ENCODE data around the gene NUAK2.

NUAK2 gene

GRCh38 chr1:205287076-205287475 is 34.5 kb downstream of the NUAK2 start (continued):
- TF ChIP-seq ZNF148 (tag by site-specific recombination; IDR thresholded peaks at IDR 0.05; ENCODE audit: borderline replicate concordance), result no peak
- no peak for TF ChIP-seq SCRT1 (tag by site-specific recombination; IDR thresholded peaks at IDR 0.05; ENCODE audit: borderline replicate concordance)
- no peak for TF ChIP-seq ZFP41 (tag by site-specific recombination; IDR thresholded peaks at IDR 0.05; ENCODE audit: borderline replicate concordance)
- TF ChIP-seq MYNN (tag by site-specific recombination; IDR thresholded peaks at IDR 0.05; ENCODE audit: borderline replicate concordance), result no peak

GRCh38 chr1:205286335-205286950 is 35.1 kb downstream of the NUAK2 start:
- POLR2A ChIA-PET, result interaction anchor here (2.3 to 2.5 kb wide), 2 partner anchors 9 to 12 kb away, joined by 9 to 23 read pairs; no protein-coding TSS in a partner anchor
- Histone ChIP-seq H3K9me3 (ENCODE audit: control insufficient read depth, insufficient read depth, low read depth, low read length) (no peaks in the 10 kb centered on the region), H3K4me1 (ENCODE audit: control insufficient read depth, insufficient read depth, low read length) (no peaks in the 10 kb centered on the region)

GRCh38 chr1:205285381-205286101 is 36.0 kb downstream of the NUAK2 start:
- Histone ChIP-seq H3K9me3 (ENCODE audit: control insufficient read depth, insufficient read depth, low read depth, low read length) (no peaks in the 10 kb centered on the region), H3K4me1 (ENCODE audit: control insufficient read depth, insufficient read depth, low read length) (no peaks in the 10 kb centered on the region), H3K36me3 (ENCODE audit: control insufficient read depth in 2 of 2, insufficient read depth in 1 of 2, low read length in 2 of 2) (no peaks in the 10 kb centered on the region), H3K27ac (ENCODE audit: extremely low read depth, low read depth, low read length) (no peak overlapping the region), H3K4me3 (ENCODE audit: low read depth, low read length) (no peak overlapping the region)
- ChIA-PET POLR2A (interaction anchor here (0.7 to 2.3 kb wide), 8 partner anchors 10 to 36 kb away, joined by 3 to 23 read pairs (median 6); partner anchors contain the start of gene NUAK2), CTCF (interaction anchor here (0.6 to 4.7 kb wide), 10 partner anchors 9 to 238 kb away, joined by 3 to 39 read pairs (median 6); no protein-coding TSS in a partner anchor)
- TF ChIP-seq REPIN1 (tag by site-specific recombination; IDR thresholded peaks at IDR 0.05; ENCODE audit: low read depth) (no peak), ZNF600 (tag by site-specific recombination; IDR thresholded peaks at IDR 0.05) (peak; percentile 41; the same call in 1 of the 2 replicates), ZNF362 (tag by site-specific recombination; IDR thresholded peaks at IDR 0.05) (peak; percentile 68; the same call in 1 of the 2 replicates), ZNF585B (tag by site-specific recombination; IDR thresholded peaks at IDR 0.05) (no peak), SP3 (tag by site-specific recombination; IDR thresholded peaks at IDR 0.05) (no peak), ZNF19 (tag by site-specific recombination; IDR thresholded peaks at IDR 0.05; ENCODE audit: low read depth) (no peak), ZNF350 (tag by site-specific recombination; IDR thresholded peaks at IDR 0.05) (no peak), ZNF707 (tag by site-specific recombination; IDR thresholded peaks at IDR 0.05) (no peak), ZNF341 (tag by site-specific recombination; IDR thresholded peaks at IDR 0.05; ENCODE audit: low read depth) (no peak)

More at GRCh38 chr1:205286335-205286950, 35.1 kb downstream of the NUAK2 start:
- no peaks in the 10 kb centered on the region for H3K36me3 ChIP-seq (ENCODE audit: control insufficient read depth in 2 of 2, insufficient read depth in 1 of 2, low read length in 2 of 2)
- no peak overlapping the region for H3K27ac ChIP-seq (ENCODE audit: extremely low read depth, low read depth, low read length)
- TF ChIP-seq ZNF768 (tag by site-specific recombination; IDR thresholded peaks at IDR 0.05) (peak; percentile 75; the same call in 1 of the 2 replicates), ZNF791 (tag by site-specific recombination; IDR thresholded peaks at IDR 0.05) (no peak)
- no peak overlapping the region for H3K4me3 ChIP-seq (ENCODE audit: low read depth, low read length)
- CTCF ChIA-PET, result interaction anchor here (0.7 to 3.2 kb wide), 4 partner anchors 13 to 62 kb away, joined by 3 to 30 read pairs (median 6); no protein-coding TSS in a partner anchor
